HG03060 (cell line): ENCODE measurements around the gene XG.
"Not testable (repeated sequence)": the region's sequence is repeated elsewhere in the genome, so short reads cannot be mapped to it uniquely, and the experiment has no call there.

Experiments
- ATAC-seq: cut with Tn5 transposase; IDR thresholded peaks from one replicate; pipeline ENCODE4 v1.9.1; 2021; ENCODE audit warnings: low read depth, moderate number of reproducible peaks; ENCODE audit not compliant: unreplicated experiment

The XG gene

DNA sequence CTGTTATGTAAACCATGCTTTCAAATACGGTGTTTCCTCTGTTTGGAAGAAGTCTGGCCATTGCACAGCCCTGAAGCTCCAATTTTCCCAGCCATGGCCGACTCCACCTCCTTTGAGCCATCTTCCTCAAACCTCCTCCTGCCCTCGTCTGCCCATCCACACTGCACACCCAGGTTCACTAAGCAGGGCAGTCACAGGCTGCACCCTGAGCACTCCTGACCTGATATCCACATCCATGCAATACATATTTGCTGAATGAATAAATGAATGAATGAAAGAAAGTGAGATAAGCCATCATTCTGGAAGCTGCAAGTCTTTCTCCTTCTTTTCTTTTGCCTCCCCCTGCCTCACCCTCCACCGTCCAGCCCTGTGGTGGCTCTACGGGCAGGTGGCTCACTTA, 22.2 kb downstream of the XG start:
- ATAC-seq: no peak

DNA sequence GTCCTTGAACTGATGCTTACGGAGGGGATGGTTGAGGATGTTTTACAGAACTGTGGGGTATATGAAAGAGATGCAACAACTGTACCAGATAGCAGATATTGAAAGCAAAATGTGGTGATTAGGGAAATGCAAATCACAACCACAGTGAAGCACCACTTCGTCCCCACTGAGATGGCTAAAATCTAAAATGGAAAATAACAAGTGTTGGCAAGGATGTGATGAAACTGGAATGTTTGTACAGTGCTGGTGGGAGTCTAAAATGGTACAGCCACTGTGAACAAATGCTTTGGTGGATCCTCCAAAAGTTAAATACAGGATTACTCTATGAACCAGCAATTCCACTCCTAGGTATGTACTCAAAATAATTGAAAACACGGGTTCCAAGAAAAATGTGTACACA, 22.9 kb downstream of the XG start:
- ATAC-seq: no peak

GRCh38 chrX:2780472-2781225, 28.8 kb downstream of the XG start:
- ATAC-seq: not testable (repeated sequence)

DNA sequence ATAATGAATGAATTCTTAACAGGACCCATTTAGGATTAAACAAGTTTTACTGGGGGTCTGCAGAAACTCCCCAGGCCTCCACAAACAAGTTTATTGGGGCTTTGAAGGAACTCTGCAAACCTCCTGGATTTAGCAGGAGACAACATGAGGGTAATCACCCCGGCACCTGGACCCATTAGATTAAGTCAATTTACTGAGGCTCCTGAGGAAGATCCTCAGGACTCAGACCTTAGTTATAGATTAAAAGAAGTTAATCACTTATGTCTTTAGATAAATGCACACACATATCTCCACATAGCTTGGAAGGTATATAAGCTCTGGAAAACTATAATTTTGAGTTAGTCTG, 29.4 kb downstream of the XG start:
- ATAC-seq: no peak

DNA sequence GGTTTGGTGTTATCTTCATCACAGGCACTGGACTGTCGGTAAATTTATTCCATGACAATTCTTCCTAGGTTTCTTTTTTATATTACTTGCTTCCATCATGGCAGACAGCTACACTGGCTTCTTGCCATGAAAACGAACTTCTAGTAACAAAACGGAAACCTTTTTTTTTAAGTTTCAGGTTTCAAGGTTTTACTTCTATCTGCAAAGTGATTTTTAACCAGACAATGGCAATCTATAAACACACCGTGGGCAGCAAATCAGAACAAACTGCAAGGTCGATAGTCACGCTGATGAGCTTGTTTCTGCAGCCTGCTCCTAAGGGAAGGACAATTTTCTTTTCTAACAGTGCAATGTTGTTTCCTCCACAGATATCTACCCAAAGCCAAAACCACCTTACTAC, 29.9 kb downstream of the XG start:
- ATAC-seq: no peak

DNA sequence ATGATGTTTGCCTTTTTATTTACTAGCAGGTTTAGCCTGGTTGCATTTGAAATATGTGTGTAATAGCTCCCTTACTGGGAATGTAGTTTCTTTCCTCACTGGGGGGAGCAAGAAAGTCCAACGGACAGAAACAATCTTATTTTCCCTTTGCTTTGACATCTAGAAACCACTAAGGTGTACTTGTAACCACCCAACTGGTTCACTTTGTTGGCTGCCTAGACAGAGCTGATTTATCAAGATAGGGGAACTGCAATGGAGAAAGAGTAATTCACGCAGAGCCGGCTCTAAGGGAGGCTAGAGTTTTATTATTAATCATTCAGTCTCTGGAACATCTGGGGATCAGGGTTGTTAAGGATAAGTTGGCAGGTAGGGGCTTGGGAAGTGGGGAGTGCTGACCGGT, 30.3 kb downstream of the XG start:
- no peak for ATAC-seq

DNA sequence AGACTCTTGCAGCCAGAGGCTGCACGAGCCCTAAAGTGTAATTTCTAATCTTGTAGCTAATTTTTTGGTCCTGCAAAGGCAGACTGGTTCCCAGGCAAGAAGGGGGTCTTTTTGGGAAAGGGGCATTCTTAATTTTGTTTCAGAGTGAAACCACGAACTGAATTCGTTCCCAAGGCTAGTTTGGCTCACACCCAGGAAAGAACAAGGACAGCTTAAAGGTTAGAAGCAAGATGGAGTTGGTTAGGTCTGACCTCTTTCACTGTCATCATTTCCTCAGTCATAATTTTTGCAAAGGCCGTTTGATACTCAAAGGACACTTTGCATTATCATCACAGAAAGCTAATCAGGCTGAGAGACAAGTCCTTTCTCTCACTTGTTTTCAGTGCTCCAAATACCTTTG, 30.9 kb downstream of the XG start:
- no peak for ATAC-seq

GRCh38 chrX:2784026-2784425, 32.2 kb downstream of the XG start:
- no peak for ATAC-seq

DNA sequence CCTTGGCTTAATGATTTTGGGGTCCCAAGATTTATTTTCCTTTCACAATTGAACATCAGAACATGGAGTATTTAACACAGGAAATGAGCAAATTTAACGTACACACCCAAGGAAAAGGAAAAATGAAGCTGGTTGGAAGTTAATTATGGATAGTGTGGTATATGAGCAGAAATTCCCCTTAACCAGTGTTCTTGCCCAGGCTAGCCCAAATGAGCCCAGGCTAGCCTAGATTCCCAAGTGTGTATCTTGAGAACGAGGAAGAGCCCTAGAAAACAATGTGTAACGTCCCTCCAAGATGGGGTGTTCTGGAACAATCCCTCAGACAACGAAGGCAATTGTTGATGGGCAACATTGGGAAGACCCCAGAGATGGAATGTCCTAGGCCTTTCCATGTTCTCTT, 33.7 kb downstream of the XG start:
- ATAC-seq: no peak

DNA sequence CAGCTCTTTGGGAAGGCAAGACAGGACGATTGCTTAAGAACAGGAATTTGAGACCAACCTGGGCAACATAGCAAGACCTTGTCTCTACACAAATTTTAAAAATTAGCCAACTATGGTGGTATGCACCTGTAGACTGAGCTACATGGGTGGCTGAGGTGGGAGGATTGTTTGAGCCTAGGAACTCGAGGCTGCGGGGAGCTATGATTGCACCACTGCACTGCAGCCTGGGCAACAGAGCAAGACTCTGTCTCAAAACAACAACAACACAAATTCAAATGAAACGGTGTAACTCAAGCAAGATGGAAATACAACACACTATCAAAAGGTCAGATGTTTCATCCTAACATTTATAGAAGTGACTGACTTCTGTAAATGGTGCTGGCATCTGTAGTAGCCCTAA, 37.1 kb downstream of the XG start:
- ATAC-seq: no peak

DNA sequence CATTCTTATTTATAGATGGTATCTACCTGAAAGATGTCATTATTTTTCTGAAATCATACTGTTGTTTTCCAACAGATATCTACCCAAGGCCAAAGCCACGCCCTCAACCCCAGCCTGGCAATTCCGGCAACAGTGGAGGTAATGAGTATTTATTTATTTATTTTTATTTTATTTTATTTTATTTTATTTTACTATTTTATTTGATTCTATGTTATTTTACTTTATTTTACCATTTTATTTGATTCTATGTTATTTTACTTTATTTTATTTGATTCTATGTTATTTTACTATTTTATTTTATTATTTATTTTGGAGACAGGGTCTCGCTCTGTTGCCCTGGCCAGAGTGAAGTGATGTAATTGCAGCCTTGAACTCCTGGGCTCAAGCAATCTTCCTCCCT, 37.7 kb downstream of the XG start:
- ATAC-seq: no peak

DNA sequence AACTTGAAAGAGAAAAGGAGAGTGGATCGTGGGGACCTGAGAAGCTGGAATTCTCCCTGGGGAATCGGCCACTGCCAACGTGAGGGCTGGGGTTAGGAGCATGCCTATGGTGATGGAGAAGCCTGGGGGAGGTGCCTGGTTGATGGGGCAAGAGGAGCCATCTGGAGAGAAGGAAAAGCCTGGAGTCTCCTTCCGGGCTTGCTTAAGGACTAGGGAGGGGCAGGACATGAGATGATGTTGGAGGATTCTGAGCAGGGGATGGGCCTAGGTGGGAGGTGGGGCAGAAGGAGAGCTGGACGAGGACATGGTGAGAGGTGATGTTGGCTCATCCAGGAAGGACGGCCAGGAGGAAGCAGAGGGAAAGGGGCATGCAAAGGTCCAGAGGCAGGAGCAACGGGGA, 41.9 kb downstream of the XG start:
- no peak for ATAC-seq

GRCh38 chrX:2794336-2794735, 42.5 kb downstream of the XG start:
- ATAC-seq: no peak

DNA sequence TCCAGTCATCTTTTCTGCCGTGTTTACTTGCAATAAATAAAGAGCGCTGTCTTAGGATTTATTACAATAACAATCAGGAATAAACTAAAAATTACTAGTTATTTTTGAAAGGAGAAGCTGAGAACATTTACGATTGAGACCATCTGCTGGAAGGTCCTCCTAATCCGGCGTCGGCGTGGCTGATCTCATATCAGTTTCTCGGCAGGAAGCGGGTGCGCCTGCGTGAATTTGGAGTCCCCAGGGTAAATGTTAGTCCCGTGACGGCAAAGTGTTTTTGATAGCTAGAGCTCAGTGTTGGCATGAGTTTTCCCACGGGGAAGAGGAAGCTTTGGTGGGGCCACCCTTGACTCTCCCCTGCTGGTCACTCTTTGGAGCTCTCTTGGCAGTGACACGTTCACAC, 45.0 kb downstream of the XG start:
- ATAC-seq: not testable (repeated sequence)

GRCh38 chrX:2799369-2799768, 47.5 kb downstream of the XG start:
- ATAC-seq: no peak

GRCh38 chrX:2799980-2800379, 48.1 kb downstream of the XG start:
- ATAC-seq: not testable (repeated sequence)

- ATAC-seq: no peak
Measured at GRCh38 chrX:2801223-2801622, 49.4 kb downstream of the XG start.

GRCh38 chrX:2802376-2803090, 50.7 kb downstream of the XG start:
- not testable (repeated sequence) for ATAC-seq

DNA sequence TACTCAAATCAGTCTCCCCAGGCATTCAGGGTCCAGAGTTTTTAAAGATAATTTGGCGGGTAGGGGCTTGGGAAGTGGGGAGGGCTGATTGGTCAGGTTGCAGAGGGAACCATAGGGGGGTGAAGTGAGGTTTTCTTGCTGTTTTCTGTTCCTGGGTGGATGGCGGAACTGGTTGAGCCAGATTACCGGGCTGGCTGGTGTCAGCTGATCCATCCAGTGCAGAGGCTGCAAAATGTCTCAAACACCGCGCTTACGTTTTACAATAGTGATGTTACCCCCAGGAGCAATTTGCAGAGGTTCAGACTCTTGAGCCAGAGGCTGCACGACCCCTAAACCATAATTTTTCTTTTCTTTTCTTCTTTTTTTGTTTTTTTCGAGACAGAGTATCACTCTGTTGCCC, 51.6 kb downstream of the XG start:
- not testable (repeated sequence) for ATAC-seq

DNA sequence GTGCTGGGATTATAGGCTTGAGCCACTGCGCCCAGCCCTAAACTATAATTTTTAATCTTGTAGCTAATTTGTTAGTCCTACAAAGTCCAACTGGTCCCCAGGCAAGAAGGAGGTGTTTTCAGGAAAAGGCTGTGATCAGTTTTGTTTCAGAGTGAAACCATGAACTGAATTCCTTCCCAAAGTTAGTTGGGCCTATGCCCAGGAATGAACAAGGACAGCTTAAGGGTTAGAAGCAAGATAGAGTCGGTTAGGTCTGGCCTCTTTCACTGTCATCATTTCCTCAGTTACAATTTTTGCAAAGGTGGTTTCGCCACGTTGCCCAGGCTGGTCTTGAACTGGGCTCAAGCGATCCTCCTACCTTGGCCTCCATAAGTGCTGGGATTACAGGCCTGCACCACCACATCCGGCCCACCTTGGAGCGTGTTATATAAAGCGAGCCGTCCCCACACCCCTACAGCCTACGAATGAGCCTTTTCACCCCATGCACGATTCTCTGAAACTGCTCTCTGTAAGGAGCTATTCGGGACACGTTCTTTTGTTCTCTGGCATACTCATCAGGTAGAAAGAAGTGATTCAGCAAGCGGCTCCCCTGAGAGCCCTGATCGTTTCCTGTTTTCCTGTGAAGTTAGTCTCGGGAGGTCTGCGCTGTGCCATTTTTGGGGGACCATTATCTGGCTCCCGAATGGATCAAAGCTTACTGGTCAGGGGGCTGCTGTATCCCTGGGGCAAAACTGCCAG, 52.4 kb downstream of the XG start:
- not testable (repeated sequence) for ATAC-seq

GRCh38 chrX:2804858-2805257, 53.0 kb downstream of the XG start:
- not testable (repeated sequence) for ATAC-seq

DNA sequence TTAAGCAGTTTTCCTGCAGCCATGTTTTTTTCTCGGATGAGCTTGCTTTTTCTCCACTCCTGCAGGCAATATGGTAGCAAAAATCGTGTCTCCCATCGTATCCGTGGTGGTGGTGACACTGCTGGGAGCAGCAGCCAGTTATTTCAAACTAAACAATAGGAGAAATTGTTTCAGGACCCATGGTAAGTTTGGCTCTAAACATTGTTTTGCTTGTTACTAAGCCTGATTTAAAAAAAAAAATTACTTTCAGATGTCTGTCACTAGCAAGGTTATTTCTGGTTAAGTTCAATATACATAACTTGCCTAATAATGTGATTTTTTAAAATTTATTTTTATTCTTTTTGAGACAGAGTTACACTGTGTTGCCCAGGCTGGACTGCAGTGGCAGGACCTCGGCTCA, 59.4 kb downstream of the XG start:
- ATAC-seq: no peak
